ENCODE results near the gene ARRDC5. TPM values are rescaled to one million over a fixed set of nuclear protein-coding genes. Genes with fewer than 3 reads are reported as not detected.
"Not testable (repeated sequence)": the region's sequence is repeated elsewhere in the genome, so short reads cannot be mapped to it uniquely, and the experiment has no call there.

The ARRDC5 gene
- total and polyA plus RNA-seq, 7 donors, result not detected

- H3K9me3 ChIP-seq, result no peaks in the 10 kb centered on the region
- H3K4me1 ChIP-seq, result peaks cover 10% of the 10 kb centered on the region
- WGBS, 3 donors, result 3 to 5% (median 4%) methylated on average over 22 of the region's 22 CpGs
- intact Hi-C loops (cut with DNase I), result no loop called here
- peak overlapping the region; percentile 89 for H3K27ac ChIP-seq
- DNase-seq (peak; percentile 64 to 76), ATAC-seq (peak; percentile 7 to 42 (median 22))
- H3K4me3 ChIP-seq, result peak overlapping the region; percentile 88
- no peak for TF ChIP-seq CTCF (IDR thresholded peaks at IDR 0.05)
- no peaks in the 10 kb centered on the region for H3K27me3 ChIP-seq (ENCODE audit: insufficient read depth in 3 of 3, low read length in 2 of 3)
- H3K36me3 ChIP-seq (ENCODE audit: insufficient read depth in 1 of 2, low read depth in 1 of 2), result peaks cover 0 to 7% of the 10 kb centered on the region in 2 donors
Measured at GRCh38 chr19:4866595-4867424, 35.9 kb downstream of the ARRDC5 start.

DNA sequence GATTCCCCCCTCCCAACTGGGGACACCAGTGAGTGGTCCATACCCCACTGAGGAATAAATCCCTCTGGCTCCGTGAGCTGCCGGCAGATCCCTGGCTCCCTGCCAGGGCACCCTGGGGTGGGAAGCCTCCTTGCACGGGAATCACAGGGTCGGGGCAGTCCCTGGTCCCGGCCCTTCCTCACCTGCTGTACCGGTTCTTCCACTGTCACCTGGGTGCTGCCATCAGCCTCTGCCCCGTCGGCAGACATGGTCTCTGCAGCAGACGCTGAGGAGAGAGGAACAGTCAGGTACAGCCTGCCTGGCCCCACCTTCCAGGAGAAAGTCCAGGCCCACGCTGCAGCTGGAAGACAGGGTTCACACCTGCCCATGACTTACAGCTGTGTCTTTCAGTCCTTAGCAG is 41.5 kb downstream of the ARRDC5 start:
- Histone ChIP-seq H3K9me3 (no peaks in the 10 kb centered on the region), H3K4me3 (no peak overlapping the region), H3K4me1 (peaks cover under 1% of the 10 kb centered on the region), H3K27ac (no peak overlapping the region), H3K36me3 (ENCODE audit: insufficient read depth in 1 of 2, low read depth in 1 of 2) (peaks cover 3 to 60% of the 10 kb centered on the region in 2 donors), H3K27me3 (ENCODE audit: insufficient read depth in 3 of 3, low read length in 2 of 3) (no peaks in the 10 kb centered on the region)
- ATAC-seq (no peak), DNase-seq (no peak)
- WGBS, 3 donors, result 66 to 80% (median 70%) methylated on average over 10 of the region's 10 CpGs
- no peak for TF ChIP-seq CTCF (IDR thresholded peaks at IDR 0.05)
- intact Hi-C loops (cut with DNase I), result no loop called here

DNA sequence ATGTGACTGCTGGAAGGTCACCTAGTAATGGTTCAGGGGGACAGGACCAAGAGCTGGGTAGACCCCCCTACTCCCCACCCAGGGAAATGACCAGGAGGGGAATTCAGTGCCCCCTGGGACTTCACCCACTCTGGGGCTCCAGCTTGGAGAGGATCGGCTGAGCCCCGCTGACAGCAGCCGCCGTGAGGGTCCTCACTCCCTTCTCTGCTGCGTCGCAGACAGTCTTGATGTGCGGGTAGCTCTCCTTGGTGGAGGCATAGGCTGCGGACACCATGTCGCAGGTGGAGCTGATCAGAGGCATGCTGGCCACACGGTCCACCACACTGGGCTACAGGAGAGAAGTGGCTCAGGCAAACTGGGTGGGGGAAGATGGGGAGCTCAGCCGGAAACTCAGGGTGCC is 43.0 kb downstream of the ARRDC5 start:
- no peaks in the 10 kb centered on the region for H3K27me3 ChIP-seq (ENCODE audit: insufficient read depth in 3 of 3, low read length in 2 of 3)
- no peak for ATAC-seq
- no peak overlapping the region for H3K27ac ChIP-seq
- 94 to 96% (median 94%) methylated on average over 11 of the region's 11 CpGs for WGBS, 3 donors
- no peaks in the 10 kb centered on the region for H3K4me1 ChIP-seq
- no peak for TF ChIP-seq CTCF (IDR thresholded peaks at IDR 0.05)
- intact Hi-C loops (cut with DNase I), result loop anchor here in 1 of 2 donors (5.0 kb wide), 1 partner anchor 127 kb away; no protein-coding TSS in a partner anchor
- H3K36me3 ChIP-seq (ENCODE audit: insufficient read depth in 1 of 2, low read depth in 1 of 2), result peaks cover 3 to 74% of the 10 kb centered on the region in 2 donors
- DNase-seq, result no peak
- no peaks in the 10 kb centered on the region for H3K9me3 ChIP-seq
- H3K4me3 ChIP-seq, result no peak overlapping the region

DNA sequence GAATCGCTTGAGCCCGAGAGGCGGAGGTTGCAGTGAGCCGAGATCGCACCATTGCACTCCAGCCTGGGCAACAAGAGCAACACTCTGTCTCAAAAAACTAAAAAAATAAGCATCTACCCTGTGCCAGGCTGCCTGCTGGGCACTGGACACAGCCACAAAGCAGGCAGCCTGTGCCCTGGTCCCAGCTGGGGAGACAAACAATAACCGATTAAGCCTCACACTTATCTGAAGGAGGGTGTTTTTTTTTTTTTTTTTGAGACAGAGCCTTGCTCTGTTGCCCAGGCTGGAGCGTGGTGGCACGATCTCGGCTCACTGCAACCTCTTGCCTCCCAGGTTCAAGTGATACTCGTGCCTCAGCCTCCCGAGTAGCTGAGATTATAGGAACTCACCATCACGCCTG is 46.2 kb downstream of the ARRDC5 start:
- not testable (repeated sequence) for DNase-seq; ATAC-seq; H3K27me3 ChIP-seq (ENCODE audit: insufficient read depth in 3 of 3, low read length in 2 of 3); H3K4me3 ChIP-seq; H3K9me3 ChIP-seq; H3K27ac ChIP-seq; H3K4me1 ChIP-seq
- 87 to 91% (median 91%) methylated on average over 12 of the region's 12 CpGs for WGBS, 3 donors
- intact Hi-C loops (cut with DNase I), result loop anchor here in 1 of 2 donors (5.0 kb wide), 1 partner anchor 124 kb away; no protein-coding TSS in a partner anchor
- H3K36me3 ChIP-seq (ENCODE audit: insufficient read depth in 1 of 2, low read depth in 1 of 2), result peaks cover 3 to 91% of the 10 kb centered on the region in 2 donors

DNA sequence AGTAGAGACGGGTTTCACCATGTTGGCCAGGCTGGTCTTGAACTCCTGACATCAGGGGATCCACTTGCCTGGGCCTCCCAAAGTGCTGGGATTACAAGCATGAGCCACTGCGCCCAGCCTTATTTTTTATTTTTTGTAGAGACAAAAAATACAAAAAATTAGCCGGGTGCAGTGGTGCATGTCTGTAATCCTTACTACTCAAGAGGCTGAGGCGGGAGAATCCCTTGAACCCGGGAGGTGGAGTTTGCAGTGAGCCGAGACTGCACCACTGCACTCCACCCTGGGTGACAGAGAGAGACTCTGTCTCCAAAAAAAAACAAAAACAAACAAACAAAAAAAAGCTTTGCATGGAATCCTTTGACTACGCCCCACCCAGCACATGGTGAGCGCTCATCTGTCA is 49.2 kb downstream of the ARRDC5 start:
- peaks cover 6 to 88% of the 10 kb centered on the region in 2 donors for H3K36me3 ChIP-seq (ENCODE audit: insufficient read depth in 1 of 2, low read depth in 1 of 2)
- not testable (repeated sequence) for H3K9me3 ChIP-seq; DNase-seq; ATAC-seq; H3K4me3 ChIP-seq; H3K27me3 ChIP-seq (ENCODE audit: insufficient read depth in 3 of 3, low read length in 2 of 3); H3K27ac ChIP-seq; H3K4me1 ChIP-seq
- intact Hi-C loops (cut with DNase I), result loop anchor here (2.0 to 5.0 kb wide), 2 partner anchors 45 to 121 kb away; no protein-coding TSS in a partner anchor
- WGBS, 3 donors, result 86 to 91% (median 88%) methylated on average over 8 of the region's 8 CpGs
